Lung (tissue), 12 donors: ENCODE data around the gene RALGPS1. TPM values are rescaled to one million over a fixed set of nuclear protein-coding genes. Genes with fewer than 3 reads are reported as not detected.

Experiments
- ATAC-seq: fragments of 200-7000 bp; cut with Tn5 transposase; one replicate; pipeline ENCODE4 v1.9.1; 2020; ENCODE audit warnings: moderate number of reproducible peaks; ENCODE audit not compliant: insufficient read depth, low FRiP score
- DNase-seq, 3 donors: peaks; one replicate each; pipeline ENCODE4 v3.0.0-alpha.2; 2013 to 2017
- H3K27ac ChIP-seq, 2 donors: one replicate each; pipeline ENCODE4 v1.5.1; 2013; ENCODE audit warnings: mild to moderate bottlenecking in 2 of 2, moderate library complexity in 2 of 2, control low read depth in 1 of 2, inconsistent platforms in 1 of 2, low read depth in 1 of 2, low read length in 1 of 2
- H3K27me3 ChIP-seq, 3 donors: one replicate each; pipeline ENCODE4 v1.5.1; 2013; ENCODE audit warnings: low read length in 2 of 3; ENCODE audit not compliant: control insufficient read depth in 3 of 3, insufficient read depth in 3 of 3
- H3K36me3 ChIP-seq, 4 donors: one replicate each; pipeline ENCODE4 v1.5.1; 2013; ENCODE audit warnings: low read length in 4 of 4, mild to moderate bottlenecking in 1 of 4, moderate library complexity in 1 of 4; ENCODE audit not compliant: control insufficient read depth in 4 of 4, insufficient read depth in 4 of 4
- H3K4me1 ChIP-seq, 5 donors: one replicate each; pipeline ENCODE4 v1.5.1; 2013; ENCODE audit warnings: low read length in 5 of 5, mild to moderate bottlenecking in 2 of 5, moderate library complexity in 1 of 5; ENCODE audit not compliant: control insufficient read depth in 5 of 5, insufficient read depth in 5 of 5
- H3K4me3 ChIP-seq: one replicate; pipeline ENCODE4 v1.5.1; 2013; ENCODE audit warnings: mild to moderate bottlenecking, control low read depth, moderate library complexity
- H3K9ac ChIP-seq, 2 donors: one replicate each; pipeline ENCODE4 v1.5.1; 2013; ENCODE audit warnings: low read length in 2 of 2, control low read depth in 1 of 2; ENCODE audit not compliant: insufficient read depth in 1 of 2
- H3K9me3 ChIP-seq, 4 donors: one replicate each; pipeline ENCODE4 v1.5.1; 2013; ENCODE audit warnings: low read length in 3 of 4, mild to moderate bottlenecking in 1 of 4, moderate library complexity in 1 of 4; ENCODE audit not compliant: control insufficient read depth in 4 of 4, insufficient read depth in 3 of 4
- WGBS, 2 donors: extraction: QIAGEN DNeasy Blood & Tissue Kit; methylation state at CpG; one replicate each; pipeline ENCODE4 v1.1.7; 2013; 5-methylcytosine and 5-hydroxymethylcytosine counted together
- polyA plus RNA-seq, 2 donors: library from polyadenylated mRNA; stranded (reverse); fragments of 200-250 nt; gene quantifications; one replicate each; pipeline ENCODE4 v1.2.1, GENCODE V29; 2013
- total RNA-seq, 2 donors: library from RNA; depleted of rRNA in 1 of 2; stranded (reverse); fragments of >200 nt in 1 of 2; gene quantifications; one replicate each; pipeline ENCODE4 v1.2.1, GENCODE V29; 2014 to 2021
- TF ChIP-seq, protein P1 (sequence below): IDR thresholded peaks from 2 replicates; pipeline ENCODE4 v1.5.1; 2012; ENCODE audit warnings: mild to moderate bottlenecking; ENCODE audit errors: control extremely low read depth, extremely low read depth
- donor health status: control.
- donor health status: control.
- donor health status: Bipolar disorder and iron deficiency.
- donor health status: healthy.
- donor health status: DM: yes; HTN: yes; CAD: no.

Gene RALGPS1
- total and polyA plus RNA-seq, 4 donors, result 3.5 to 30.3 (median 11.9) TPM

DNA sequence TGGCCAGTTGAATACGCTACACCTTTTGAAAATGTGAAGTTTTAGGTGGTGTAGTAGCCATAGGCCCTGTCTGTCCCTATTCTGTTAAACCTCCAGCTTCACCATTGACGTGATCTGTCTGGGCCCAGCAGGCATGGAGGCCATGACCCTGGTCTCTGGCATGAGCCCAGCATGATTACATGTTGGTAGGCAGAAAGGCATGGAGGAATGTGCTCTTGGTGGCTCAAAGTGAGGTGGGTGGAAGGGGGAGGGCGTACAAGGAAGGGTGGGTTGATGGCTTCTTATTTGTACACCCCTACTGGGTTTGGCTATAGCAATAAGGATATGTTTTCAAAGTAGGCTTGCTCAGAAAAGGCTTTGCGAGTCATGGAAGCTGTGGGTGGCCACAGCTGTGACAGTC is 23.7 kb downstream of the RALGPS1 start:
- Histone ChIP-seq H3K36me3 (peaks cover 0 to 3% (median 0%) of the 10 kb centered on the region in 4 donors), H3K27me3 (no peaks in the 10 kb centered on the region), H3K9me3 (no peaks in the 10 kb centered on the region), H3K4me1 (peaks cover 0 to 2% (median 0%) of the 10 kb centered on the region in 5 donors), H3K9ac (no peak overlapping the region), H3K27ac (no peak overlapping the region), H3K4me3 (no peak overlapping the region)
- no peak for ATAC-seq
- TF ChIP-seq, protein P1, sequence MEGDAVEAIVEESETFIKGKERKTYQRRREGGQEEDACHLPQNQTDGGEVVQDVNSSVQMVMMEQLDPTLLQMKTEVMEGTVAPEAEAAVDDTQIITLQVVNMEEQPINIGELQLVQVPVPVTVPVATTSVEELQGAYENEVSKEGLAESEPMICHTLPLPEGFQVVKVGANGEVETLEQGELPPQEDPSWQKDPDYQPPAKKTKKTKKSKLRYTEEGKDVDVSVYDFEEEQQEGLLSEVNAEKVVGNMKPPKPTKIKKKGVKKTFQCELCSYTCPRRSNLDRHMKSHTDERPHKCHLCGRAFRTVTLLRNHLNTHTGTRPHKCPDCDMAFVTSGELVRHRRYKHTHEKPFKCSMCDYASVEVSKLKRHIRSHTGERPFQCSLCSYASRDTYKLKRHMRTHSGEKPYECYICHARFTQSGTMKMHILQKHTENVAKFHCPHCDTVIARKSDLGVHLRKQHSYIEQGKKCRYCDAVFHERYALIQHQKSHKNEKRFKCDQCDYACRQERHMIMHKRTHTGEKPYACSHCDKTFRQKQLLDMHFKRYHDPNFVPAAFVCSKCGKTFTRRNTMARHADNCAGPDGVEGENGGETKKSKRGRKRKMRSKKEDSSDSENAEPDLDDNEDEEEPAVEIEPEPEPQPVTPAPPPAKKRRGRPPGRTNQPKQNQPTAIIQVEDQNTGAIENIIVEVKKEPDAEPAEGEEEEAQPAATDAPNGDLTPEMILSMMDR, result no peak
- DNase-seq, result no peak
- 93 to 95% methylated on average over 4 of the region's 4 CpGs for WGBS, 2 donors

DNA sequence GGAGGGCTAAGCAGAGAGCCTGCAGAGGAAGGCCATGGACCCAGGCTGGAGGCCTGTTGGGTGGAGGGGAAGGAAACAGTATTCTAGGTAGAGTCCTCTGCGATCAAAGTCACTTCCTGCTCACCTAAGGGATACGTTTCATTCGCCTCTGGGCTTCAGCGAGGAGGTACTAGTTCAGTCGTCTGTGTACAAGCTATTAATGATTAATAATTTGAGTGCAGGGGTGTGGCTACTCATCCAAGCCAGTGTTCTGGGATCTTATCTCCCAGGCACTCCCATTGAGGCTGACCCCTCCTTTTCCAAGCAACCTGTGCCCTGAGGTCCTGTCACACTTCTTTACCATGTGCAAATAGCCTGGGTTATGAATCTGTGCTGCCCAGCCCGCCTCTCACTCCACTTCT is 25.2 kb downstream of the RALGPS1 start:
- peak overlapping the region in 1 of 2 donors; percentile 92 for H3K27ac ChIP-seq
- DNase-seq (peak; percentile 37 to 69 (median 47)), ATAC-seq (peak; percentile 79)
- peak overlapping the region in 1 of 2 donors; percentile 9 for H3K9ac ChIP-seq
- TF ChIP-seq, protein P1, result no peak
- H3K4me1 ChIP-seq, result peaks cover 0 to 4% (median 0%) of the 10 kb centered on the region in 5 donors
- H3K36me3 ChIP-seq, result peaks cover 0 to 3% (median 0%) of the 10 kb centered on the region in 4 donors
- no peaks in the 10 kb centered on the region for H3K27me3 ChIP-seq
- WGBS, 2 donors, result 65 to 75% methylated on average over 6 of the region's 6 CpGs
- no peak overlapping the region for H3K4me3 ChIP-seq
- no peaks in the 10 kb centered on the region for H3K9me3 ChIP-seq

DNA sequence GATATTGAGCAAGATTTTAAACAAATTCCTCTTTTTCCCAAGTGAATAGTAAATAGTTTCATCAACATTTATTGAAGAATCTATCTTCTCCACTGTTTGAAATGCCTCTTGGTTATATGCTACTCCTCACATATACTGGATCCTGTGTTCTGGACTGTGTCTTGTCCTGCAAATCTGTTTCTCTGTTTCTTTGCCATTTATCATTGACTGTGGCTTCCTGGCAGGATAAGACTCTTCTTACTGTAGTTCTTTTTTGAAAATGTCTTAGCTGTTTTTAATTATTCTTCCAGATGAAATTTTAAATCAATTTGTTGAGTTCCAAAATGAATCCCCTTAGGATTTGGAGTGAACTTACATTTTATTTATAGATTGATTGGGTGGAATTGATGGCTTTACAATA is 27.8 kb downstream of the RALGPS1 start:
- Histone ChIP-seq H3K4me3 (no peak overlapping the region), H3K9me3 (no peaks in the 10 kb centered on the region), H3K27ac (no peak overlapping the region), H3K36me3 (no peaks in the 10 kb centered on the region), H3K9ac (no peak overlapping the region), H3K4me1 (peaks cover 0 to 4% (median 0%) of the 10 kb centered on the region in 5 donors), H3K27me3 (no peaks in the 10 kb centered on the region)
- DNase-seq (no peak), ATAC-seq (no peak)
- TF ChIP-seq, protein P1, result no peak

DNA sequence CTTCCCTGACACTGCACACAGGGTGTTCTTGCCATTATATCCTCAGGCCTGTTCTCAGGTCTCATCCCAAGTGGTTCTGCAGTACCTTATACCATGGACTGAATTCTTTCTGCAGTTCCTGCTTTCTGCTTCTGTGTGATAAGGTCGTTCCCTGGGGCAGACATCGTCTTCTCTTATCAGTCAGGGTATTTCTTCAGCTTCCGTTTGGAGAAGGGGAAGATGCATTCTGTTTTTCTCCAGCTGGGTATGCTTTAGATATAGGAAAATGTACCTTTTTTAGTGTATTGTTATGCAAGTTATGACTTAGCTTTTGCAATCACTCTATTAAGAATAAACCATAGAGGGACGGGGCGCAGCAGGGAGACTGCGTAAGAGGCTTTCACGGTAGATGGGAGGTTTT is 31.1 kb downstream of the RALGPS1 start:
- Histone ChIP-seq H3K9ac (no peak overlapping the region), H3K4me3 (no peak overlapping the region), H3K27me3 (no peaks in the 10 kb centered on the region), H3K9me3 (no peaks in the 10 kb centered on the region), H3K36me3 (no peaks in the 10 kb centered on the region), H3K4me1 (peaks cover 0 to 2% (median 0%) of the 10 kb centered on the region in 5 donors), H3K27ac (no peak overlapping the region)
- WGBS, 2 donors, result 38 to 57% methylated on average over 7 of the region's 7 CpGs
- ATAC-seq (no peak), DNase-seq (no peak)
- TF ChIP-seq, protein P1, result no peak
